ENCODE results near the gene ABCD1. TPM values are rescaled to one million over a fixed set of nuclear protein-coding genes. Genes with fewer than 3 reads are reported as not detected.

The ABCD1 gene
- total RNA-seq, 2 donors from 2014 or later = 15.2 to 18.0 TPM

DNA sequence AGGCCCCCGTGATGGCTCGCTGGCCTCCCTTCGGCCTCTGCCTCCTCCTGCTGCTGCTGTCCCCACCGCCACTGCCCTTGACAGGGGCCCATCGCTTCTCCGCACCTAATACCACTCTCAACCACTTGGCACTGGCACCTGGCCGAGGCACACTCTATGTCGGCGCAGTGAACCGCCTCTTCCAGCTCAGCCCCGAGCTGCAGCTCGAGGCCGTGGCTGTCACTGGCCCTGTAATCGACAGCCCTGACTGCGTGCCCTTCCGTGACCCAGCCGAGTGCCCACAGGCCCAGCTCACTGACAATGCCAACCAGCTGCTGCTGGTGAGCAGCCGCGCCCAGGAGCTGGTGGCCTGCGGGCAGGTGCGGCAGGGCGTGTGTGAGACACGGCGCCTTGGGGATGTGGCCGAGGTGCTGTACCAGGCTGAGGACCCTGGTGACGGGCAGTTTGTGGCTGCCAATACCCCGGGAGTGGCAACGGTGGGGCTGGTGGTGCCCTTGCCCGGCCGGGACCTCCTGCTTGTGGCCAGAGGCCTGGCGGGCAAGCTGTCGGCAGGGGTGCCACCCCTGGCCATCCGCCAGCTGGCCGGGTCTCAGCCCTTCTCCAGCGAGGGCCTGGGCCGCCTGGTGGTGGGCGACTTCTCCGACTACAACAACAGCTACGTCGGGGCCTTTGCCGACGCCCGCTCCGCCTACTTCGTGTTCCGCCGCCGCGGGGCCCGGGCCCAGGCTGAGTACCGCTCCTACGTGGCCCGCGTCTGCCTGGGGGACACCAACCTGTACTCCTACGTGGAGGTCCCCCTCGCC, 42.4 kb downstream of the ABCD1 start:
- DNase-seq (ENCODE audit: low spot score) = no peak
- peaks cover 0 to 22% of the 10 kb centered on the region in 2 donors for H3K4me1 ChIP-seq
- H3K9me3 ChIP-seq = no peaks in the 10 kb centered on the region
- no peak overlapping the region for H3K27ac ChIP-seq
- TF ChIP-seq, protein P1, sequence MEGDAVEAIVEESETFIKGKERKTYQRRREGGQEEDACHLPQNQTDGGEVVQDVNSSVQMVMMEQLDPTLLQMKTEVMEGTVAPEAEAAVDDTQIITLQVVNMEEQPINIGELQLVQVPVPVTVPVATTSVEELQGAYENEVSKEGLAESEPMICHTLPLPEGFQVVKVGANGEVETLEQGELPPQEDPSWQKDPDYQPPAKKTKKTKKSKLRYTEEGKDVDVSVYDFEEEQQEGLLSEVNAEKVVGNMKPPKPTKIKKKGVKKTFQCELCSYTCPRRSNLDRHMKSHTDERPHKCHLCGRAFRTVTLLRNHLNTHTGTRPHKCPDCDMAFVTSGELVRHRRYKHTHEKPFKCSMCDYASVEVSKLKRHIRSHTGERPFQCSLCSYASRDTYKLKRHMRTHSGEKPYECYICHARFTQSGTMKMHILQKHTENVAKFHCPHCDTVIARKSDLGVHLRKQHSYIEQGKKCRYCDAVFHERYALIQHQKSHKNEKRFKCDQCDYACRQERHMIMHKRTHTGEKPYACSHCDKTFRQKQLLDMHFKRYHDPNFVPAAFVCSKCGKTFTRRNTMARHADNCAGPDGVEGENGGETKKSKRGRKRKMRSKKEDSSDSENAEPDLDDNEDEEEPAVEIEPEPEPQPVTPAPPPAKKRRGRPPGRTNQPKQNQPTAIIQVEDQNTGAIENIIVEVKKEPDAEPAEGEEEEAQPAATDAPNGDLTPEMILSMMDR (IDR thresholded peaks at IDR 0.05) = no peak
- H3K36me3 ChIP-seq = no peaks in the 10 kb centered on the region
- no peaks in the 10 kb centered on the region for H3K27me3 ChIP-seq
- no peak overlapping the region for H3K4me3 ChIP-seq

DNA sequence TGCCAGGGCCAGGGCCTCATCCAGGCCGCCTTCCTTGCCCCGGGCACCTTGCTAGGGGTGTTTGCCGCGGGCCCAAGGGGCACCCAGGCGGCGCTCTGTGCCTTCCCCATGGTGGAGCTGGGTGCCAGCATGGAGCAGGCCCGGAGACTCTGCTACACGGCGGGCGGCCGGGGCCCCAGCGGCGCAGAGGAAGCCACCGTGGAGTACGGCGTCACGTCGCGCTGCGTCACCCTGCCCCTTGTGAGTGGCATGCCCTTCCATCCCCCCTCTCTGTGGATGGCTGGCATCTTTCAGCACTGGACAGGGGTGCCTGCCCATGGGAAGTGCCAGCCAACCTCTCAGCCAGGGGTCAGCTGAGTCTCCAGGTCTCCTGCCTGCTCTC, 43.0 kb downstream of the ABCD1 start:
- Histone ChIP-seq H3K4me1 (peaks cover 0 to 22% of the 10 kb centered on the region in 2 donors), H3K27me3 (no peaks in the 10 kb centered on the region), H3K27ac (no peak overlapping the region), H3K4me3 (no peak overlapping the region), H3K36me3 (no peaks in the 10 kb centered on the region), H3K9me3 (no peaks in the 10 kb centered on the region)
- no peak for DNase-seq (ENCODE audit: low spot score)
- TF ChIP-seq, protein P1 (IDR thresholded peaks at IDR 0.05) = no peak

DNA sequence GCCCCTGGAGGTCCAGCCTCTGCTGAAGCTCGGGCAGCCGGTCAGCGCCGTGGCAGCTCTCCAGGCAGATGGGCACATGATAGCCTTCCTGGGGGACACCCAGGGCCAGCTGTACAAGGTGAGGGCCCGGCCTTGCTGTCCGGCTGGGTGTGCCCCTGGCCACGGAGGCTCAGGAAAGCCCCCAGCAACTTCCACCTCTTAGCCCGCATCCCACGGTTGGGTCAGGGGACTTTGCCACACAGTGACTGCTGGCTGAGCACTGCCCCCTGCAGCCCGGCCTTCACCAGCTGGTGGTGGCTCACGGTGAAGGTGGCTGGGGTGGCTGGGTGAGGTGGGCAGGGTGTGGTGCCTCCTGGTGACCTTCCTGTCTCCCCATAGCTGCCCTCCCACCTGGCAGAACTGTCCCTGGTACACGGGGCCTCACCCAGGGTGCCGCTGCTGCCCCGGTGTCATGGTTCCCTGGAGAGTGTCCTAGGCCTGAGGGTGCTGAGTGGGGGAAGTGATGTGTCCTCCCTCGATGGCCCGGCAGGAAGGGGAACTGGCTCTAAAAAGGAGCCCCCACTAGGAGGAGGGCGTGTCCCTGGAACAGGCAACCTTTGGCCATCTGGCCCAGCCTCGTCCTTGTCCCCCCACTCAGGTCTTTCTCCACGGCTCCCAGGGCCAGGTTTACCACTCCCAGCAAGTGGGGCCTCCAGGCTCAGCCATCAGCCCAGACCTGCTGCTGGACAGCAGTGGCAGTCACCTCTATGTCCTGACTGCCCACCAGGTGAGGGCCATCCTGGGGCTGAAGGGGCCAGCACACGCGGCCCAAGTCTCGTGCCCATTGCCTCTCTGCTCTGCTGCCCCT, 43.9 kb downstream of the ABCD1 start:
- Histone ChIP-seq H3K4me3 (no peak overlapping the region), H3K9me3 (no peaks in the 10 kb centered on the region), H3K36me3 (no peaks in the 10 kb centered on the region), H3K4me1 (peaks cover 0 to 22% of the 10 kb centered on the region in 2 donors), H3K27me3 (no peaks in the 10 kb centered on the region), H3K27ac (no peak overlapping the region)
- TF ChIP-seq, protein P1 (IDR thresholded peaks at IDR 0.05) = no peak
- no peak for DNase-seq (ENCODE audit: low spot score)

DNA sequence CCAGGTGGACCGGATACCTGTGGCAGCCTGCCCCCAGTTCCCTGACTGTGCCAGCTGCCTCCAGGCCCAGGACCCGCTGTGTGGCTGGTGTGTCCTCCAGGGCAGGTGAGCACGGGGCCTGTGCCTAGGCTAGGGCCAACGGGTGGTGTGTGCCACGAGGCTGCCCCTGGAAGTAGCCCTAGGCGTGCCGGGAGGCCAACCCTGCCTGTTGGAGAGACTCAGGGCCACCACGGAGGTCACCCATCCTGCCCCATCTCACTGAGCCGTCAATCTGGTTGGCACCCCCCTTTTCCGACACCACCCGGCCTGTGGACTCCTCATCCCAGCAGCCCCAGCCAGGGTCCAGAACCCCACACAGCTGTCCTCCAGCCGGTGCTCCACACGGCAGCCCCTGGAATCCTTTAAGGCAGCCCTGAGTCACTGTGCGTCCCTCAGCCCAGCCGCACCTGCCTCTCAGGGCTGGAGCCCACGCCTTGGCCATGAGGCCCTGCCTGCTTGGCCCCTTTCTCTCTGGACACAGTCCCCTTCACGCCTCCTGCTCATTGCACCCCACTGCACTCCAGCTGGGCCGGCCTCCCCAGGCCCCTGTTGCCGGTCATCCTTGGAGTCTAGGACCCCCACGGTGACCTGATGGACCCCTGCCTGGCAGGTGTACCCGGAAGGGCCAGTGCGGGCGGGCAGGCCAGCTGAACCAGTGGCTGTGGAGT, 44.7 kb downstream of the ABCD1 start:
- Histone ChIP-seq H3K36me3 (no peaks in the 10 kb centered on the region), H3K27me3 (no peaks in the 10 kb centered on the region), H3K27ac (no peak overlapping the region), H3K4me3 (no peak overlapping the region), H3K9me3 (no peaks in the 10 kb centered on the region), H3K4me1 (peaks cover 0 to 18% of the 10 kb centered on the region in 2 donors)
- TF ChIP-seq, protein P1 (IDR thresholded peaks at IDR 0.05) = no peak
- DNase-seq (ENCODE audit: low spot score) = no peak

DNA sequence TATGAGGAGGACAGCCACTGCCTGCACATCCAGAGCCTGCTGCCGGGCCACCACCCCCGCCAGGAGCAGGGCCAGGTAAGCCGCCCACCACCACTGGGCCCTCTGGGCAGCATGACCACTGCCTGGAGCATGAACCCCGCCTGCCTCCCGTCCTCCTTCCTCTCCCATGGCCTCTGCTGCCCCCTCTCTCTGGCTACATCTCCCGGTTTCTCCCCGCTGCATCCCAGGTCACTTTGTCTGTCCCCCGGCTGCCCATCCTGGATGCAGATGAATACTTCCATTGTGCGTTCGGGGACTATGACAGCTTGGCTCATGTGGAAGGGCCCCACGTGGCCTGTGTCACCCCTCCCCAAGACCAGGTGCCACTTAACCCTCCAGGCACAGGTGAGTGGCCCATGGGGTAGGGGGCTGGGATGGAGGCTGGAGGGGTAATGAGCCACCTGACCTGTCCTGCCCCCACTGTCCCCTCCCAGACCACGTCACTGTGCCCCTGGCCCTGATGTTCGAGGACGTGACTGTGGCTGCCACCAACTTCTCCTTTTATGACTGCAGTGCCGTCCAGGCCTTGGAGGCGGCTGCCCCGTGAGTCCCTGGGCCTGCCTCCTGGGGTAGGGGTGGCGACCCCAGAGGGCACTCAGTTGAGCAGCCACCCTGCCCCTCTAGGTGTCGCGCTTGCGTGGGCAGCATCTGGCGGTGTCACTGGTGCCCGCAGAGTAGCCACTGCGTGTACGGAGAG, 45.4 kb downstream of the ABCD1 start:
- DNase-seq (ENCODE audit: low spot score) = no peak
- no peaks in the 10 kb centered on the region for H3K27me3 ChIP-seq
- peaks cover 0 to 11% of the 10 kb centered on the region in 2 donors for H3K4me1 ChIP-seq
- no peak overlapping the region for H3K4me3 ChIP-seq
- H3K36me3 ChIP-seq = no peaks in the 10 kb centered on the region
- H3K27ac ChIP-seq = no peak overlapping the region
- no peaks in the 10 kb centered on the region for H3K9me3 ChIP-seq
- TF ChIP-seq, protein P1 (IDR thresholded peaks at IDR 0.05) = no peak

Measured in right atrium auricular region (tissue), 2 donors.